A549 (cell line): ENCODE data around the gene RIC3. TPM values are rescaled to one million over a fixed set of nuclear protein-coding genes. Genes with fewer than 3 reads are reported as not detected.

Source experiments
- ATAC-seq, 2 experiments: fragments of 200-7000 bp in 1 of 2; fragments of >200 bp in 1 of 2; cut with Nextera tagmentation in 1 of 2; cut with Tn5 transposase in 1 of 2; 3 replicates each; pipeline versions ENCODE4 v1.8.0 to v1.9.1; 2018 to 2020; ENCODE audit warnings: mild to moderate bottlenecking in 1 of 2, moderate library complexity in 1 of 2
- CTCF ChIA-PET: fragments of 300-600 bp; sonication (Branson Sonifier 250); formaldehyde crosslinking; extraction: SDS; loops from one replicate; lab custom pipeline; 2021; ENCODE audit warnings: antibody characterized with exemption, inconsistent platforms; lab: Yijun Ruan, JAX
- POLR2A ChIA-PET: fragments of 350-600 bp; formaldehyde crosslinking; extraction: SDS; loops from one replicate; lab custom pipeline; 2021; ENCODE audit warnings: antibody characterized with exemption, inconsistent platforms; lab: Yijun Ruan, JAX
- DNase-seq, 2 experiments: peaks; one replicate each; pipeline versions ENCODE4 v3.0.0 to v3.0.0-alpha.2; 2011 to 2016; ENCODE audit warnings: low read depth in 1 of 2, low spot score in 1 of 2
- FAIRE-seq: peaks from 2 replicates; lab custom pipeline; 2011; peaks lifted over from hg19 to GRCh38; lab: Jason Lieb, UNC
- H3K27ac ChIP-seq, 2 experiments: fragments of >200 bp; sonication (Bioruptor Twin); formaldehyde crosslinking; 3 replicates each; pipeline ENCODE4 v1.5.1; 2016 to 2017
- H3K4me1 ChIP-seq: fragments of >200 bp; sonication (Bioruptor Twin); formaldehyde crosslinking; 3 replicates; pipeline ENCODE4 v1.6.1; 2016
- H3K4me2 ChIP-seq: fragments of >200 bp; sonication (Bioruptor Twin); formaldehyde crosslinking; 3 replicates; pipeline ENCODE4 v1.6.1; 2016
- H3K4me3 ChIP-seq: fragments of >200 bp; sonication (Bioruptor Twin); formaldehyde crosslinking; 3 replicates; pipeline ENCODE4 v1.5.1; 2016
- H3K9me3 ChIP-seq: fragments of >200 bp; sonication (Bioruptor Twin); formaldehyde crosslinking; 3 replicates; pipeline ENCODE4 v1.6.1; 2016
- BHLHE40 ChIP-seq: IDR thresholded peaks from 2 replicates; pipeline ENCODE4 v1.6.1; 2012; ENCODE audit warnings: low read depth, low read length, inconsistent platforms
- CBX8 ChIP-seq: fragments of 200-600 bp; sonication (generic); IDR thresholded peaks from 2 replicates; pipeline ENCODE4 v1.6.1; 2016
- CHD2 ChIP-seq: fragments of 150-350 bp; IDR thresholded peaks from 2 replicates; pipeline ENCODE4 v1.6.1; 2014; ENCODE audit warnings: low read length; ENCODE audit not compliant: partially characterized antibody
- CHD4 ChIP-seq: fragments of 200-600 bp; sonication (generic); IDR thresholded peaks from 2 replicates; pipeline ENCODE4 v1.6.1; 2016; ENCODE audit warnings: antibody characterized with exemption, mild to moderate bottlenecking, borderline replicate concordance
- EHF ChIP-seq: fragments of 250-450 bp; sonication (Bioruptor Pico); IDR thresholded peaks from 2 replicates; pipeline ENCODE4 v1.5.0; 2020; ENCODE audit warnings: mild to moderate bottlenecking
- HOXB13 ChIP-seq: fragments of 250-450 bp; sonication (Bioruptor Pico); IDR thresholded peaks from 2 replicates; pipeline ENCODE4 v1.5.0; 2020; ENCODE audit warnings: low read depth, mild to moderate bottlenecking, moderate library complexity
- JUN ChIP-seq, 2 experiments: fragments of >200 bp; sonication (Bioruptor Twin); formaldehyde crosslinking; IDR thresholded peaks; 2 replicates in 1 of 2; 3 replicates in 1 of 2; pipeline ENCODE4 v1.6.1; 2016 to 2017
- KDM1A ChIP-seq: fragments of 200-600 bp; sonication (generic); IDR thresholded peaks from 2 replicates; pipeline ENCODE4 v1.6.1; 2016; ENCODE audit warnings: low read depth, mild to moderate bottlenecking
- NFE2L2 ChIP-seq: fragments of 150-350 bp; conservative IDR thresholded peaks from 2 replicates; pipeline ENCODE4 v1.6.1; 2014; ENCODE audit warnings: low read length
- NPAS2 ChIP-seq: fragments of 250-450 bp; sonication (Bioruptor Pico); IDR thresholded peaks from 2 replicates; pipeline ENCODE4 v1.8.0; 2022; ENCODE audit warnings: mild to moderate bottlenecking, moderate library complexity, borderline replicate concordance
- POLR2AphosphoS2 ChIP-seq: conservative IDR thresholded peaks from 2 replicates; pipeline ENCODE4 v1.6.1; 2012; ENCODE audit warnings: low read length, improper control_type of control experiment, inconsistent platforms
- RAD21 ChIP-seq, 2 experiments: fragments of >200 bp in 1 of 2; sonication (Bioruptor Twin) in 1 of 2; formaldehyde crosslinking in 1 of 2; IDR thresholded peaks in 1 of 2; conservative IDR thresholded peaks in 1 of 2; 2 replicates in 1 of 2; 3 replicates in 1 of 2; pipeline ENCODE4 v1.6.1; 2012 to 2018; ENCODE audit warnings: inconsistent platforms in 1 of 2
- RCOR1 ChIP-seq: fragments of 150-350 bp; IDR thresholded peaks from 2 replicates; pipeline ENCODE4 v1.6.1; 2014; ENCODE audit warnings: antibody characterized with exemption, low read length, low read depth
- RFX5 ChIP-seq: fragments of 450-650 bp; IDR thresholded peaks from 2 replicates; pipeline ENCODE4 v1.7.1; 2014; ENCODE audit warnings: antibody characterized with exemption, mild to moderate bottlenecking, moderate library complexity
- RNF2 ChIP-seq: fragments of 200-600 bp; sonication (generic); IDR thresholded peaks from 2 replicates; pipeline ENCODE4 v1.6.1; 2016; ENCODE audit warnings: low read depth, mild to moderate bottlenecking, antibody characterized with exemption, moderate library complexity, borderline replicate concordance
- TFCP2L1 ChIP-seq: fragments of 250-450 bp; sonication (Bioruptor Pico); IDR thresholded peaks from 2 replicates; pipeline ENCODE4 v1.5.0; 2021; ENCODE audit warnings: mild to moderate bottlenecking
- WGBS: methylation state at CpG from one replicate; pipeline ENCODE4 v1.1.6; 2017; ENCODE audit errors: missing lambda C conversion rate; 5-methylcytosine and 5-hydroxymethylcytosine counted together
- polyA plus RNA-seq, 4 experiments: library from polyadenylated mRNA; depleted of rRNA in 3 of 4; stranded (reverse); fragments of >200 nt; fragmentation: RNase III in 1 of 4; extraction: RNeasy Plus Mini Kit Qiagen cat#74134 plus additional on column Dnase treatment in 1 of 4; gene quantifications; 2 replicates in 3 of 4; 3 replicates in 1 of 4; pipeline ENCODE4 v1.2.3, GENCODE V29; 2011 to 2017
- TF ChIP-seq, protein P1 (sequence below): fragments of 200-600 bp; sonication (generic); IDR thresholded peaks from 2 replicates; pipeline ENCODE4 v1.6.1; 2016; ENCODE audit warnings: antibody characterized with exemption, mild to moderate bottlenecking, moderate library complexity
- TF ChIP-seq, protein P2 (sequence below): IDR thresholded peaks from 2 replicates; pipeline ENCODE4 v1.6.1; 2012
- TF ChIP-seq, protein P3 (sequence below): fragments of 150-350 bp; IDR thresholded peaks from 2 replicates; pipeline ENCODE4 v1.6.1; 2014; ENCODE audit warnings: low read depth, mild to moderate bottlenecking, low read length
- TF ChIP-seq, protein P4 (sequence below): fragments of 250-450 bp; sonication (Bioruptor Pico); IDR thresholded peaks from 2 replicates; pipeline ENCODE4 v1.5.0; 2021; ENCODE audit warnings: mild to moderate bottlenecking, moderate library complexity, borderline replicate concordance

The RIC3 gene
- polyA plus RNA-seq, 2 of the 4 experiments (the other 2 are of a cell fraction): 1.7 to 3.2 TPM

DNA sequence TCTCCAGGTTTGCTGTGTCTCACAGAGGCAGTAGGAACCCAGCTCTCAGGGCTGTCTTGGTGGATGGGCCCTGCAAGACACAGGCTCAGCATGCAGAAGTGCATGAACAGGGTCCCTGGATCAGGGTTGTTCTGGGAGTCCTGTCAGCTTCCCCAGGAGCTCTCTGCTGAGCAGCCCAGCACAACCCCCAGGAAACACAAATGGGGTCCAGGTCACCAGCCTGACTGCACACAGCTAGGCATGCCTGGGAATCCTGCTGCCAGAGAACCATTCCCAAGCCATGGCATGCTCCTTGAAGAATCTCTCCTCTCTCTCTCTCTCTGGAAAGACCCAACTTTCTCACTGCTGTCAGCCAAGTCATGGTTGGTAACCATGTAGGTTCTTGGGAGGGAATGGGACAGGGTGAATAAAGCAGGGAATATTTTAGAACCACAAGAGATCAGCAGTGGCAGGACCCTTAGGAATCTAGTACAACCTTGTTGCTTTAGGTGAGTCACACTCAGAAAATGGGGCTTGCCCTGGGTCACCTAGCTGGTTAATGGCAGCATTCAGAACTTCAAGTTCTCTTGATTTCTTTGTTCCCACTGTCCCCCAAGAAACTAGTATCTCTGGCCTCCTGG is 66.4 kb downstream of the RIC3 start:
- Histone ChIP-seq H3K4me3 (no peak overlapping the region), H3K4me2 (no peak overlapping the region), H3K27ac (no peak overlapping the region), H3K9me3 (no peaks in the 10 kb centered on the region), H3K4me1 (no peaks in the 10 kb centered on the region)
- ATAC-seq (no peak), FAIRE-seq (no peak), DNase-seq (no peak)
- no peak for TF ChIP-seq TFCP2L1 (CRISPR knock-in tag)
- ChIA-PET POLR2A (no interaction called here), CTCF (interaction anchor here (0.7 to 30.1 kb wide), 8 partner anchors 7 to 1290 kb away, joined by 3 to 644 read pairs (median 34); partner anchors contain the start of gene NLRP10)

DNA sequence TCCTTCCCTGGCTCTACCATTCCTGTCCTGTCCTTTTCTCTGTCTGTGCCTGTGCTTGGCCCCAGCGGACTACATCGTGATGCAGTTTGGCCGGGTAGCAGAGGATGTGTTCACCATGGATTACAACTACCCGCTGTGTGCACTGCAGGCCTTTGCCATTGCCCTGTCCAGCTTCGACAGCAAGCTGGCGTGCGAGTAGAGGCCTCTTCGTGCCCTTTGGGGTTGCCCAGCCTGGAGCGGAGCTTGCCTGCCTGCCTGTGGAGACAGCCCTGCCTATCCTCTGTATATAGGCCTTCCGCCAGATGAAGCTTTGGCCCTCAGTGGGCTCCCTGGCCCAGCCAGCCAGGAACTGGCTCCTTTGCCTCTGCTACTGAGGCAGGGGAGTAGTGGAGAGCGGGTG is 67.4 kb downstream of the RIC3 start:
- WGBS: 97% methylated on average over 10 of the region's 11 CpGs
- FAIRE-seq (no peak), ATAC-seq (no peak), DNase-seq (no peak)
- Histone ChIP-seq H3K4me1 (no peaks in the 10 kb centered on the region), H3K9me3 (no peaks in the 10 kb centered on the region), H3K27ac (no peak overlapping the region), H3K4me3 (no peak overlapping the region), H3K4me2 (no peak overlapping the region)
- CTCF ChIA-PET: interaction anchor here (0.7 to 30.1 kb wide), 7 partner anchors 8 to 136 kb away, joined by 3 to 644 read pairs (median 62); partner anchors contain the start of genes NLRP10 and TUB
- POLR2A ChIA-PET: no interaction called here
- TF ChIP-seq CHD4: no peak
- TF ChIP-seq JUN (IDR thresholded peaks at IDR 0.05): no peak
- TF ChIP-seq, protein P1, sequence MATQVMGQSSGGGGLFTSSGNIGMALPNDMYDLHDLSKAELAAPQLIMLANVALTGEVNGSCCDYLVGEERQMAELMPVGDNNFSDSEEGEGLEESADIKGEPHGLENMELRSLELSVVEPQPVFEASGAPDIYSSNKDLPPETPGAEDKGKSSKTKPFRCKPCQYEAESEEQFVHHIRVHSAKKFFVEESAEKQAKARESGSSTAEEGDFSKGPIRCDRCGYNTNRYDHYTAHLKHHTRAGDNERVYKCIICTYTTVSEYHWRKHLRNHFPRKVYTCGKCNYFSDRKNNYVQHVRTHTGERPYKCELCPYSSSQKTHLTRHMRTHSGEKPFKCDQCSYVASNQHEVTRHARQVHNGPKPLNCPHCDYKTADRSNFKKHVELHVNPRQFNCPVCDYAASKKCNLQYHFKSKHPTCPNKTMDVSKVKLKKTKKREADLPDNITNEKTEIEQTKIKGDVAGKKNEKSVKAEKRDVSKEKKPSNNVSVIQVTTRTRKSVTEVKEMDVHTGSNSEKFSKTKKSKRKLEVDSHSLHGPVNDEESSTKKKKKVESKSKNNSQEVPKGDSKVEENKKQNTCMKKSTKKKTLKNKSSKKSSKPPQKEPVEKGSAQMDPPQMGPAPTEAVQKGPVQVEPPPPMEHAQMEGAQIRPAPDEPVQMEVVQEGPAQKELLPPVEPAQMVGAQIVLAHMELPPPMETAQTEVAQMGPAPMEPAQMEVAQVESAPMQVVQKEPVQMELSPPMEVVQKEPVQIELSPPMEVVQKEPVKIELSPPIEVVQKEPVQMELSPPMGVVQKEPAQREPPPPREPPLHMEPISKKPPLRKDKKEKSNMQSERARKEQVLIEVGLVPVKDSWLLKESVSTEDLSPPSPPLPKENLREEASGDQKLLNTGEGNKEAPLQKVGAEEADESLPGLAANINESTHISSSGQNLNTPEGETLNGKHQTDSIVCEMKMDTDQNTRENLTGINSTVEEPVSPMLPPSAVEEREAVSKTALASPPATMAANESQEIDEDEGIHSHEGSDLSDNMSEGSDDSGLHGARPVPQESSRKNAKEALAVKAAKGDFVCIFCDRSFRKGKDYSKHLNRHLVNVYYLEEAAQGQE: no peak
- TF ChIP-seq, protein P2, sequence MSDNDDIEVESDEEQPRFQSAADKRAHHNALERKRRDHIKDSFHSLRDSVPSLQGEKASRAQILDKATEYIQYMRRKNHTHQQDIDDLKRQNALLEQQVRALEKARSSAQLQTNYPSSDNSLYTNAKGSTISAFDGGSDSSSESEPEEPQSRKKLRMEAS: no peak
- no peak for TF ChIP-seq NPAS2 (CRISPR knock-in tag)
- no peak for TF ChIP-seq RNF2
- TF ChIP-seq BHLHE40: no peak
- no peak for TF ChIP-seq RCOR1
- no peak for TF ChIP-seq EHF (CRISPR knock-in tag)
- TF ChIP-seq RFX5: no peak
- TF ChIP-seq HOXB13 (CRISPR knock-in tag): no peak
- TF ChIP-seq CBX8: no peak
- no peak for TF ChIP-seq CHD2
- TF ChIP-seq NFE2L2: no peak
- TF ChIP-seq POLR2AphosphoS2: no peak
- TF ChIP-seq, protein P3, sequence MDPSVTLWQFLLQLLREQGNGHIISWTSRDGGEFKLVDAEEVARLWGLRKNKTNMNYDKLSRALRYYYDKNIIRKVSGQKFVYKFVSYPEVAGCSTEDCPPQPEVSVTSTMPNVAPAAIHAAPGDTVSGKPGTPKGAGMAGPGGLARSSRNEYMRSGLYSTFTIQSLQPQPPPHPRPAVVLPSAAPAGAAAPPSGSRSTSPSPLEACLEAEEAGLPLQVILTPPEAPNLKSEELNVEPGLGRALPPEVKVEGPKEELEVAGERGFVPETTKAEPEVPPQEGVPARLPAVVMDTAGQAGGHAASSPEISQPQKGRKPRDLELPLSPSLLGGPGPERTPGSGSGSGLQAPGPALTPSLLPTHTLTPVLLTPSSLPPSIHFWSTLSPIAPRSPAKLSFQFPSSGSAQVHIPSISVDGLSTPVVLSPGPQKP: no peak
- TF ChIP-seq, protein P4, sequence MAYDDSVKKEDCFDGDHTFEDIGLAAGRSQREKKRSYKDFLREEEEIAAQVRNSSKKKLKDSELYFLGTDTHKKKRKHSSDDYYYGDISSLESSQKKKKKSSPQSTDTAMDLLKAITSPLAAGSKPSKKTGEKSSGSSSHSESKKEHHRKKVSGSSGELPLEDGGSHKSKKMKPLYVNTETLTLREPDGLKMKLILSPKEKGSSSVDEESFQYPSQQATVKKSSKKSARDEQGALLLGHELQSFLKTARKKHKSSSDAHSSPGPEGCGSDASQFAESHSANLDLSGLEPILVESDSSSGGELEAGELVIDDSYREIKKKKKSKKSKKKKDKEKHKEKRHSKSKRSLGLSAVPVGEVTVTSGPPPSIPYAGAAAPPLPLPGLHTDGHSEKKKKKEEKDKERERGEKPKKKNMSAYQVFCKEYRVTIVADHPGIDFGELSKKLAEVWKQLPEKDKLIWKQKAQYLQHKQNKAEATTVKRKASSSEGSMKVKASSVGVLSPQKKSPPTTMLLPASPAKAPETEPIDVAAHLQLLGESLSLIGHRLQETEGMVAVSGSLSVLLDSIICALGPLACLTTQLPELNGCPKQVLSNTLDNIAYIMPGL (CRISPR knock-in tag): no peak
- no peak for TF ChIP-seq KDM1A
- TF ChIP-seq RAD21 (conservative IDR thresholded peaks at IDR 0.05 in 1 of 2, IDR thresholded peaks at IDR 0.05 in 1 of 2): no peak
